Thoracic aorta (tissue), 2 donors: ENCODE measurements around the gene STK32C. TPM values are rescaled to one million over a fixed set of nuclear protein-coding genes. Genes with fewer than 3 reads are reported as not detected.

Experiments used
- ATAC-seq: fragments of 150-250 bp; one replicate; pipeline ENCODE4 v1.8.0; 2017; ENCODE audit warnings: low read depth; ENCODE audit not compliant: insufficient number of reproducible peaks, low FRiP score
- DNase-seq: peaks from one replicate; pipeline ENCODE4 v3.0.0-alpha.2; 2020; ENCODE audit warnings: low spot score
- H3K27ac ChIP-seq, 2 donors: fragments of 200-600 bp; sonication (generic); 1 replicate in 1 of 2; 2 replicates in 1 of 2; pipeline ENCODE4 v1.5.1; 2016; ENCODE audit warnings: mild to moderate bottlenecking in 2 of 2, moderate library complexity in 2 of 2
- H3K27me3 ChIP-seq: fragments of 200-600 bp; sonication (generic); replicated peaks from 2 replicates; pipeline ENCODE4 v1.6.0; 2016; ENCODE audit warnings: mild to moderate bottlenecking; ENCODE audit not compliant: insufficient read depth
- H3K36me3 ChIP-seq: fragments of 200-600 bp; sonication (generic); one replicate; pipeline ENCODE4 v1.5.1; 2016
- H3K4me1 ChIP-seq, 2 donors: fragments of 200-600 bp; sonication (generic); 1 replicate in 1 of 2; 2 replicates in 1 of 2; pipeline versions ENCODE4 v1.5.1 to v1.6.0; 2016; ENCODE audit warnings: low read depth in 2 of 2, mild to moderate bottlenecking in 1 of 2; ENCODE audit not compliant: control insufficient read depth in 1 of 2
- H3K4me3 ChIP-seq: fragments of 200-600 bp; sonication (generic); 2 replicates; pipeline ENCODE4 v1.5.1; 2016; ENCODE audit warnings: mild to moderate bottlenecking
- H3K9me3 ChIP-seq: fragments of 200-600 bp; sonication (generic); 2 replicates; pipeline ENCODE4 v1.5.1; 2016
- total RNA-seq, 2 donors: library from RNA; depleted of rRNA; stranded (reverse); fragments of >200 nt; gene quantifications; one replicate each; pipeline versions ENCODE4 v1.1.0 to v1.2.3, GENCODE V29; 2016
- TF ChIP-seq, protein P1 (sequence below): fragments of 200-600 bp; sonication (generic); IDR thresholded peaks from one replicate; pipeline ENCODE4 v1.5.1; 2019; ENCODE audit warnings: antibody characterized with exemption

STK32C gene
- total RNA-seq, 2 donors from 2014 or later: 1.1 to 4.2 TPM

DNA sequence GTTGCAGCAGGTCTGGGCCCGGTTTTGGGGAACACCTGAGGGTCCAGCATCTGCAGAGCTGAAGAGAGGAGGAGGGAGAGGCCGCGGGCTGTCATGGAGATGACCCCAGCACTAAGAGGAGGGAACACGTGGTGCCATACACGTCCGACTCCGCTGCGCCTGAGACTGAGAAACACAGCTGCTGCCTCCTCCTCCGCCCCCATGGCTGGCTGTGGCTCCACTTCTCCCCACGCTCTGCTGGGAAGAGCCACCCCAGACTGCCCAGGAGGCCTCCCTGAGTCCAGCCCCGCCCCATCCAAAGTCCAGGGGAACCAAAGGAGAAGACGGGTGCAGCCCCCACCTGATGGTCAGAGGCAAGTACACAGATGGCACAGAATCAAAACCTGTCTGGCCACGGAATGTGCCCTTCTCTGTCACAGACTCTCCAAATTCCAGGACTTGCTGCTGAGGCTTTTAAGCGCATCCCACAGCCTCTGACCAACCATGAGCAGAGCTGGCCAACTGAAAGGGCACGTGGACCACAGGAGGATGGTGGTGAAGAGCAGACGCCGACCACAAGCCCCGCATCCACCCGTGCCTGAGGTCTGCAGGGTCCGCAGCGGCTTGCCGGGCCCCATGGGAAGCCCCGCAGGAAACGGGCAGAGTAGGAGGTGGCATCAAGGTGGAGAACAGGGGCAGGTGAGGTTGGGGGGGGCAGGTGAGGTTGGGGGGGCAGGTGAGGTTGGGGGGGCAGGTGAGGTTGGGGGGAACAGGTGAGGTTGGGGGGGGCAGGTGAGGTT lies 24.0 kb downstream of the STK32C start:
- ATAC-seq: no peak
- no peak overlapping the region for H3K4me3 ChIP-seq

DNA sequence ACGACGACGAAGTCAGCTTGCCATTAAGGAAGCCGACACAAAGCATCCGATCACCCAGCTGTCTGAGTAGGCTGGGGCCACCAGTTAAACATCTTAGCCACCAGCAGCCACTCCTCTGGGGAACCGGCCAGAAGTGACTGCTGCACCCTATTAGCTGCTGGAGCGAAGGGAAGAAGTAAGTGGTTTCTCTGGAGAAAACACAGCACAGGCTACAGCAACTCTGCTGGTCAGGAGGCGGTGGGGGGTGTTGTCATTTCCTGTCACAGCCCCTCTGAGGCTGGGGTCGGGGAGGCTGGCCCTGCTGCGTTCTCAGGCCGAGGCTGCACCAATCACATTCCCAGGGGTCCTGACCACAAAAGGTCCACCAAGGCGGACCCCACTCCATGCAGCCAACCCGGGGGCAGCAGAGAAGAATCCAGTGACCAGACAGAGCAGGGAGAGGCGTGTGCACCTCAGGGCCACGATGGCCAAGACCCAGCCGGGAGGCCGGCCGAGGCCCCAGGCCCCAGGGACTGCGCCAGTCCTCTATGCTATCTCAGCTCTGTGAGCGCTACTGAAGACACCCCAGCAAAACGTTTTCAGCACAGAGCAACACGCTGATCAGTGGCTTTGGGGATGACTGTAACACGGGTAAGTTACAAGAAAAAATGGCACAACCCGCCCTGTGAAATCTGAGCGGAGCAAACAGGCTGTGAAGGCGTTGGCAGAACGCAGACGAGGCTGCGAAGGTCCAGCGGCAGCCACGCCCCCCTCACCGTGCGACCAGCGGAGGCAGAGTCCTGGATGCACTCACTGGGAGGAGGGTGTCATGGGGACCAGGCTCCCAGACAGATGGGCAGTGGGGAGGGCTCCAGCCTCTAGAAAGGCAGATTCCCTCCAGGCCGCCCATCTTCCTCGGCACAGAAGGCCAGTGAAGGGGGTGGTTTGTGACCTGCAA lies 24.8 kb downstream of the STK32C start:
- no peak for ATAC-seq
- Histone ChIP-seq H3K27ac (no peak overlapping the region), H3K27me3 (no peaks in the 10 kb centered on the region), H3K9me3 (no peaks in the 10 kb centered on the region), H3K36me3 (no peaks in the 10 kb centered on the region), H3K4me3 (no peak overlapping the region), H3K4me1 (no peaks in the 10 kb centered on the region)
- no peak for DNase-seq
- TF ChIP-seq, protein P1, sequence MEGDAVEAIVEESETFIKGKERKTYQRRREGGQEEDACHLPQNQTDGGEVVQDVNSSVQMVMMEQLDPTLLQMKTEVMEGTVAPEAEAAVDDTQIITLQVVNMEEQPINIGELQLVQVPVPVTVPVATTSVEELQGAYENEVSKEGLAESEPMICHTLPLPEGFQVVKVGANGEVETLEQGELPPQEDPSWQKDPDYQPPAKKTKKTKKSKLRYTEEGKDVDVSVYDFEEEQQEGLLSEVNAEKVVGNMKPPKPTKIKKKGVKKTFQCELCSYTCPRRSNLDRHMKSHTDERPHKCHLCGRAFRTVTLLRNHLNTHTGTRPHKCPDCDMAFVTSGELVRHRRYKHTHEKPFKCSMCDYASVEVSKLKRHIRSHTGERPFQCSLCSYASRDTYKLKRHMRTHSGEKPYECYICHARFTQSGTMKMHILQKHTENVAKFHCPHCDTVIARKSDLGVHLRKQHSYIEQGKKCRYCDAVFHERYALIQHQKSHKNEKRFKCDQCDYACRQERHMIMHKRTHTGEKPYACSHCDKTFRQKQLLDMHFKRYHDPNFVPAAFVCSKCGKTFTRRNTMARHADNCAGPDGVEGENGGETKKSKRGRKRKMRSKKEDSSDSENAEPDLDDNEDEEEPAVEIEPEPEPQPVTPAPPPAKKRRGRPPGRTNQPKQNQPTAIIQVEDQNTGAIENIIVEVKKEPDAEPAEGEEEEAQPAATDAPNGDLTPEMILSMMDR: no peak

More for the DNA sequence above, 24.0 kb downstream of the STK32C start:
- Histone ChIP-seq H3K27ac (no peak overlapping the region), H3K27me3 (no peaks in the 10 kb centered on the region), H3K4me1 (no peaks in the 10 kb centered on the region), H3K9me3 (peaks cover 4% of the 10 kb centered on the region), H3K36me3 (no peaks in the 10 kb centered on the region)
- DNase-seq: no peak
- TF ChIP-seq, protein P1: no peak

DNA sequence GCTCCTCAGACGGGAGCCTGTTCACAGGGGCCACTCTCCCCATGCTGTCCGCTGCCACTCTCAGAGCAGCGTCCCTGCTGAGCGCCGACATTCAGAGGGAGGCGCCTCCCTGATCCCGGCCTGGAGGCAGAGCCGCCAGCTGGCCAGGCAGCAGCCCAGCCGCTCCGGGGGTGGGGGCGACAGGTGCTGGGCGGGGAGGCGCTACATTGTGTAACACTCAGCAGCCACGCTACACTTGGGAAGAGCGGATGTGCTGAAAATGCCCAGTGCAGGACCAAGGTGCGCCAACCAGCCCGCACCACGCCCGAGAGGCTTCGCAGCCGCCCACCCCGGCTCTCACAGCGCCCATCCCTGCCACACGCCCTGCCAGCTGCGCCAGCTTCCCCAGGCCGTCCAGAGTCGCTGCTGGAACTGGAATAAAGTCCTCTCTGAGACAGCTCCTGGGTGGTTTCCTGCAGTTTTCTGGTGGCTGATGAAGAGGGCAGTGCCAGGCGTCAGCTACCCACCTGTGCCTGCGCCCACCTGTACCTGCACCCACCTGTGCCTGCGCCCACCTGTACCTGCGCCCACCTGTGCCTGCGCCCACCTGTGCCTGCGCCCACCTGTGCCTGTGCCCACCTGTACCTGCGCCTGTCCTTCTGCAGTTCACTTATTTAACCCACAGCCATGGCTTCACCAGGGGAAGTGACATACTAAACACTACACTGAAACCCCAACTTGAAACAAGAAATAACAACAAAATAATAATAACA lies 25.7 kb downstream of the STK32C start:
- H3K36me3 ChIP-seq: no peaks in the 10 kb centered on the region
- DNase-seq (no peak), ATAC-seq (no peak)
- no peak overlapping the region for H3K27ac ChIP-seq
- H3K4me1 ChIP-seq: no peaks in the 10 kb centered on the region
- TF ChIP-seq, protein P1: no peak
- no peaks in the 10 kb centered on the region for H3K27me3 ChIP-seq
- H3K9me3 ChIP-seq: no peaks in the 10 kb centered on the region
- no peak overlapping the region for H3K4me3 ChIP-seq

DNA sequence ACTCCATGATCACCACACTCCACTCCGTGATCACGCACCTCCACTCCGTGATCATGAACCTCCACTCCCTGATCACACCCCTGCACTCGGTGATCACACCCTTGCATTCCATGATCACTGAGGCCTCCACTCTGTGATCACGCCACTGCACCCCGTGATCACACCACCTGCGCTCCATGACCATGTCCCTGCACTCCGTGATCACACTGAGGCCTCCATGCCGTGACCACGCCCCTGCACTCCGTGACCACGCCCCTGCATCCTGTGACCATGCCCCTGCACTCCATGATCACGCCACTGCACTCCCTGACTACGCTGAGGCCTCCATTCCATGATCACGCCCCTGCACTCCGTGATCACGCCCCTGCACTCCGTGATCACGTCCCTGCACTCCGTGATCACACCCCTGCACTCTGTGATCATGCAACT lies 27.1 kb downstream of the STK32C start:
- H3K27me3 ChIP-seq: no peaks in the 10 kb centered on the region
- no peak overlapping the region for H3K4me3 ChIP-seq
- H3K9me3 ChIP-seq: no peaks in the 10 kb centered on the region
- no peaks in the 10 kb centered on the region for H3K36me3 ChIP-seq
- TF ChIP-seq, protein P1: no peak
- H3K4me1 ChIP-seq: no peaks in the 10 kb centered on the region
- H3K27ac ChIP-seq: no peak overlapping the region
- ATAC-seq: no peak
- no peak for DNase-seq
